Mesenchymal stem cell (in vitro differentiated cells and primary cell): Measurements from ENCODE around the gene CEMIP.

Experiments
- DNase-seq: peaks from one replicate; pipeline ENCODE4 v3.0.0-alpha.2; 2013
- H2AFZ ChIP-seq: one replicate; pipeline ENCODE4 v1.6.1; 2013; ENCODE audit warnings: low read depth, mild to moderate bottlenecking, control low read depth, inconsistent platforms, low read length, moderate library complexity
- H2AK5ac ChIP-seq: 2 replicates; pipeline ENCODE4 v1.6.1; 2013; ENCODE audit warnings: low read length, moderate library complexity, mild to moderate bottlenecking, inconsistent platforms; ENCODE audit not compliant: severe bottlenecking
- H2BK120ac ChIP-seq: one replicate; pipeline ENCODE4 v1.6.1; 2013; ENCODE audit warnings: low read depth, mild to moderate bottlenecking, inconsistent platforms, low read length, moderate library complexity
- H2BK12ac ChIP-seq, 2 experiments: one replicate each; pipeline ENCODE4 v1.6.1; 2013; ENCODE audit warnings: inconsistent platforms in 2 of 2, low read length in 2 of 2, mild to moderate bottlenecking in 2 of 2, moderate library complexity in 2 of 2, control low read depth in 1 of 2
- H2BK15ac ChIP-seq: one replicate; pipeline ENCODE4 v1.6.1; 2013; ENCODE audit warnings: mild to moderate bottlenecking, low read depth, inconsistent platforms; ENCODE audit not compliant: poor library complexity, severe bottlenecking
- H2BK5ac ChIP-seq: 2 replicates; pipeline ENCODE4 v1.6.1; 2013; ENCODE audit warnings: low read depth, mild to moderate bottlenecking, low read length, control low read depth, inconsistent platforms; ENCODE audit not compliant: poor library complexity, severe bottlenecking
- H3K14ac ChIP-seq, 2 experiments: one replicate each; pipeline ENCODE4 v1.6.1; 2013; ENCODE audit warnings: inconsistent platforms in 2 of 2, low read length in 2 of 2, control low read depth in 1 of 2, mild to moderate bottlenecking in 1 of 2, moderate library complexity in 1 of 2
- H3K18ac ChIP-seq, 2 experiments: one replicate each; pipeline ENCODE4 v1.6.1; 2013; ENCODE audit warnings: inconsistent platforms in 2 of 2, low read length in 2 of 2, control low read depth in 1 of 2, low read depth in 1 of 2, mild to moderate bottlenecking in 1 of 2
- H3K23ac ChIP-seq, 2 experiments: one replicate each; pipeline ENCODE4 v1.6.1; 2013; ENCODE audit warnings: inconsistent platforms in 2 of 2, low read length in 2 of 2, mild to moderate bottlenecking in 2 of 2, moderate library complexity in 2 of 2, control low read depth in 1 of 2
- H3K27ac ChIP-seq: 2 replicates; pipeline ENCODE4 v1.5.1; 2013; ENCODE audit warnings: mild to moderate bottlenecking, moderate library complexity, low read length, control low read depth, inconsistent platforms; ENCODE audit not compliant: poor library complexity, severe bottlenecking
- H3K27me3 ChIP-seq, 2 experiments: 2 replicates each; pipeline versions ENCODE4 v1.6.1 to v1.7.0; 2013; ENCODE audit warnings: low read length in 2 of 2, mild to moderate bottlenecking in 2 of 2, moderate library complexity in 2 of 2, control low read depth in 1 of 2, inconsistent platforms in 1 of 2; ENCODE audit not compliant: control insufficient read depth in 1 of 2, insufficient read depth in 1 of 2
- H3K36me3 ChIP-seq, 2 experiments: 2 replicates each; pipeline versions ENCODE4 v1.6.1 to v1.7.0; 2013; ENCODE audit warnings: low read length in 2 of 2, control low read depth in 1 of 2, inconsistent platforms in 1 of 2, low read depth in 1 of 2, mild to moderate bottlenecking in 1 of 2; ENCODE audit not compliant: insufficient read depth in 2 of 2, control insufficient read depth in 1 of 2
- H3K4ac ChIP-seq, 2 experiments: one replicate each; pipeline ENCODE4 v1.6.1; 2013; ENCODE audit warnings: inconsistent platforms in 2 of 2, low read length in 2 of 2, mild to moderate bottlenecking in 2 of 2, moderate library complexity in 2 of 2, control low read depth in 1 of 2, low read depth in 1 of 2
- H3K4me1 ChIP-seq: 2 replicates; pipeline ENCODE4 v1.6.1; 2013; ENCODE audit warnings: low read depth, low read length, control low read depth; ENCODE audit not compliant: control insufficient read depth, insufficient read depth
- H3K4me2 ChIP-seq: 2 replicates; pipeline ENCODE4 v1.6.1; 2013; ENCODE audit warnings: low read length, mild to moderate bottlenecking, inconsistent platforms; ENCODE audit not compliant: poor library complexity, severe bottlenecking
- H3K4me3 ChIP-seq, 2 experiments: 2 replicates each; pipeline versions ENCODE4 v1.5.1 to v1.7.0; 2013; ENCODE audit warnings: low read length in 2 of 2, mild to moderate bottlenecking in 2 of 2, control low read depth in 1 of 2, low read depth in 1 of 2; ENCODE audit not compliant: insufficient read depth in 1 of 2
- H3K79me1 ChIP-seq: replicated peaks from 2 replicates; pipeline ENCODE4 v1.6.1; 2013; ENCODE audit warnings: mild to moderate bottlenecking, control low read depth, low read length, inconsistent platforms; ENCODE audit not compliant: poor library complexity, severe bottlenecking
- H3K9ac ChIP-seq: 2 replicates; pipeline ENCODE4 v1.7.0; 2013; ENCODE audit warnings: mild to moderate bottlenecking, low read length, moderate library complexity
- H3K9me3 ChIP-seq: 2 replicates; pipeline ENCODE4 v1.7.0; 2013; ENCODE audit warnings: mild to moderate bottlenecking, low read length; ENCODE audit not compliant: control insufficient read depth
- H4K8ac ChIP-seq: one replicate; pipeline ENCODE4 v1.6.1; 2013; ENCODE audit warnings: inconsistent platforms, mild to moderate bottlenecking, low read length, moderate library complexity
- H4K91ac ChIP-seq: one replicate; pipeline ENCODE4 v1.6.1; 2013; ENCODE audit warnings: mild to moderate bottlenecking, low read length, inconsistent platforms
- WGBS: methylation state at CpG from one replicate; pipeline ENCODE4 v1.1.7; 2013; ENCODE audit warnings: mixed read lengths; 5-methylcytosine and 5-hydroxymethylcytosine counted together

The CEMIP gene

DNA sequence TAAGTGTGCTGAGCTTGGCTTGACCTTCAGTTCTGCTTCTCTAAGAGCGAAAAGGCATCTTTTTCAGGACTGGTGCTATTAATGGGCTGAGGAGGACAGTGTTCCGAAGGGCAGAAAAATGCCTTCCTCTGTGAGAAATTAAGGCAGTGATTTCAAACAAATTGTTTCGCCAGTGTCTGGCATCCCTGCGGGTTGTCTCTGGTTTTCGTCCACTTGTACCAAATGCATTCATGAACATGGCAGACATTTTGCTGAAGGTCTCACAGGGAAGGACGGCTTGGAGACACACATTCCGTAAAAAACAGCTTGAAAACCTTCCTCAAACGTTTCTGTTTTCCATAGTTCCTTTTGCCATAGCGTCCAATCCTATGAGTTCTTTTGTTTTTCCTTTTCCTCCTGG lies 57.1 kb downstream of the CEMIP start:
- no peak for DNase-seq
- H3K4me3 ChIP-seq, result no peak overlapping the region
- peaks cover 8% of the 10 kb centered on the region for H3K4me1 ChIP-seq
- no peak overlapping the region for H4K8ac ChIP-seq
- H2BK15ac ChIP-seq, result no peak overlapping the region
- H3K23ac ChIP-seq, result no peak overlapping the region
- H3K79me1 ChIP-seq, result no peaks in the 10 kb centered on the region
- no peak overlapping the region for H2BK120ac ChIP-seq
- 73% methylated on average over 9 of the region's 9 CpGs for WGBS
- H3K27ac ChIP-seq, result no peak overlapping the region
- H3K9me3 ChIP-seq, result no peaks in the 10 kb centered on the region
- H3K14ac ChIP-seq, result no peak overlapping the region
- no peak overlapping the region for H2AK5ac ChIP-seq
- H3K4ac ChIP-seq, result no peak overlapping the region
- H3K18ac ChIP-seq, result no peak overlapping the region
- H2BK12ac ChIP-seq, result no peak overlapping the region
- no peak overlapping the region for H3K9ac ChIP-seq
- H4K91ac ChIP-seq, result no peak overlapping the region
- H3K27me3 ChIP-seq, result peaks cover 0 to 23% of the 10 kb centered on the region in 2 experiments
- no peak overlapping the region for H2AFZ ChIP-seq
- H3K36me3 ChIP-seq, result peaks cover 0 to 81% of the 10 kb centered on the region in 2 experiments
- no peak overlapping the region for H2BK5ac ChIP-seq
- no peak overlapping the region for H3K4me2 ChIP-seq

DNA sequence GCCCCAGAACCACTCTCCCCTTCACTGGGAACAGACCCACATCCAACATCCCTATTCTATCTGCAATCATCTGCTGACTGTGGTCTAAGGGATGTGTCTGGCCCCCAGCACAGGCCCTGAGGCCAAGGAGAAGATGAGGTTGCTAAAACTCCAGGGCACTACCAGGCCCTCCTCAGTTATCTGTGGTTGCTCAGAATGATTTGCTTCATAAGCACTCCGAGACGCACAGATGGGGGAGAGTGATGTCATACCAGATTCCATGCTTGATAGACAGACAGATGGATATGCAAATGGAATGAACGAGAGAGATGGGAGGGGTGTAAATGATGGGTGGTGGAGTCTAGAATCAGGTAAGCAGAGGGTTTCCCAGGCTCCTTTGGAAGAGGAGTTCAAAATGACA lies 57.8 kb downstream of the CEMIP start:
- no peak overlapping the region for H3K14ac ChIP-seq
- no peak overlapping the region for H2BK5ac ChIP-seq
- no peak overlapping the region for H2AFZ ChIP-seq
- no peak overlapping the region for H3K4me3 ChIP-seq
- H2BK12ac ChIP-seq, result no peak overlapping the region
- H3K23ac ChIP-seq, result no peak overlapping the region
- no peak overlapping the region for H4K8ac ChIP-seq
- no peaks in the 10 kb centered on the region for H3K9me3 ChIP-seq
- H3K27ac ChIP-seq, result no peak overlapping the region
- H2BK120ac ChIP-seq, result no peak overlapping the region
- no peak for DNase-seq
- H3K27me3 ChIP-seq, result peaks cover 0 to 29% of the 10 kb centered on the region in 2 experiments
- no peaks in the 10 kb centered on the region for H3K79me1 ChIP-seq
- no peak overlapping the region for H3K4ac ChIP-seq
- no peak overlapping the region for H2AK5ac ChIP-seq
- 75% methylated on average over 3 of the region's 3 CpGs for WGBS
- H2BK15ac ChIP-seq, result no peak overlapping the region
- H3K18ac ChIP-seq, result no peak overlapping the region
- H4K91ac ChIP-seq, result no peak overlapping the region
- peaks cover 8% of the 10 kb centered on the region for H3K4me1 ChIP-seq
- H3K9ac ChIP-seq, result no peak overlapping the region
- H3K4me2 ChIP-seq, result no peak overlapping the region
- H3K36me3 ChIP-seq, result peaks cover 0 to 81% of the 10 kb centered on the region in 2 experiments

DNA sequence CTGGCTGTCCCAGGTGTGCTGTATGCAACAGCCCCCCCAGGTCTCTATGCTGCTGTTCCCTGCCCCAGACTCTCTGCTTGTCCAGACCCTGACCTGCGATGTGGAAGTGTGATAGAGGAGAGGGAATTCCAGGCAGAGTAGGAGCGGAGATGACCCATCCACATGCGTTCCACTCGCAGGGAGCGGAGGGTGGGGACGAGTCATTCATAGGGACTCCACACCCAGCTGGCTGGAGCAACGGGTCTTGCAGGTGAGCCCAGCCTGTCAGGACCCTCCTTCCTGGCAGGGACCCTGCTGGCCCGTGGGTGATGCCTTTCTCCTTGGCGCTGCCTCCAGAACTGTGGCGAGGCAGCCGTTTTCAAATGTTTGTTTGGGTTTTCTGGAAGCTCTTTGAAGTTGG lies 58.8 kb downstream of the CEMIP start:
- Histone ChIP-seq H3K4me3 (no peak overlapping the region), H3K27me3 (peaks cover 0 to 29% of the 10 kb centered on the region in 2 experiments), H2AFZ (no peak overlapping the region), H2BK5ac (no peak overlapping the region), H2AK5ac (no peak overlapping the region), H3K9me3 (no peaks in the 10 kb centered on the region), H2BK15ac (no peak overlapping the region), H3K4ac (no peak overlapping the region), H3K4me1 (peaks cover 8% of the 10 kb centered on the region), H3K79me1 (no peaks in the 10 kb centered on the region), H3K18ac (no peak overlapping the region), H2BK12ac (no peak overlapping the region), H4K8ac (no peak overlapping the region), H4K91ac (no peak overlapping the region), H3K9ac (no peak overlapping the region), H3K4me2 (no peak overlapping the region), H3K23ac (no peak overlapping the region), H3K36me3 (peaks cover 0 to 82% of the 10 kb centered on the region in 2 experiments), H3K14ac (no peak overlapping the region), H2BK120ac (no peak overlapping the region), H3K27ac (no peak overlapping the region)
- no peak for DNase-seq
- WGBS, result 84% methylated on average over 11 of the region's 11 CpGs

GRCh38 chr15:80838666-80839065 lies 59.5 kb downstream of the CEMIP start:
- Histone ChIP-seq H3K9ac (no peak overlapping the region), H3K79me1 (no peaks in the 10 kb centered on the region), H2AFZ (no peak overlapping the region), H3K23ac (no peak overlapping the region), H3K4ac (no peak overlapping the region), H3K4me2 (no peak overlapping the region), H2AK5ac (no peak overlapping the region), H3K9me3 (no peaks in the 10 kb centered on the region), H3K14ac (no peak overlapping the region), H2BK5ac (no peak overlapping the region), H3K36me3 (peaks cover 0 to 86% of the 10 kb centered on the region in 2 experiments), H2BK12ac (no peak overlapping the region), H3K18ac (no peak overlapping the region), H3K4me3 (no peak overlapping the region), H2BK15ac (no peak overlapping the region), H2BK120ac (no peak overlapping the region), H3K27me3 (peaks cover 0 to 29% of the 10 kb centered on the region in 2 experiments), H4K8ac (no peak overlapping the region), H3K27ac (no peak overlapping the region), H4K91ac (no peak overlapping the region), H3K4me1 (peaks cover 8% of the 10 kb centered on the region)
- no peak for DNase-seq
- WGBS, result 85% methylated on average over 7 of the region's 7 CpGs
